Amygdala (tissue), 56 donors: Measurements from ENCODE around the gene PTPRC.

Experiments used
- DNase-seq, 56 donors: peaks; one replicate each; lab custom pipeline; 2025; lab: John Stamatoyannopoulos, UW

Gene PTPRC

GRCh38 chr1:198671136-198671535 is 32.3 kb downstream of the PTPRC start:
- no peak for DNase-seq

DNA sequence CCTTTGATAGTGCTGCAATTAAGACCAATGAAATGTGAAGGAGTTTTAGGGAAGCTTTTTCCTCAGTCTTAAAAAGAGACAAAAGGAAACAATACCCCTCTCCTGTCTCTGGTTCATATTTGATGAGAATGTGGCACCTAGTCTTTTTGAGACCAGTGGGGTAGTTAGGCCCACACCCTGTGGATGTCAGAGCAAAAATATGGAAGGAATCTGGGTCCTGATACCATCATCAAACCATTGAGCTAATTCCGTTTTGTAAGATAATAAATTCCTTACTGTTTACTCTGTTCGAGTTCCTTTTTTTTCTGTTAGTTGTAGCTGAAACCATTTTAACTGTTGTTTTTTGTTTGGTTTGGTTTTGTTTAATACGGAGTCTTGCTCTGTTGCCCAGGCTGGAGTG is 33.3 kb downstream of the PTPRC start:
- DNase-seq, result no peak

GRCh38 chr1:198674009-198674408 is 35.2 kb downstream of the PTPRC start:
- no peak for DNase-seq

- DNase-seq, result no peak
These were observed 37.4 kb downstream of the PTPRC start for GRCh38 chr1:198676253-198676652.

DNA sequence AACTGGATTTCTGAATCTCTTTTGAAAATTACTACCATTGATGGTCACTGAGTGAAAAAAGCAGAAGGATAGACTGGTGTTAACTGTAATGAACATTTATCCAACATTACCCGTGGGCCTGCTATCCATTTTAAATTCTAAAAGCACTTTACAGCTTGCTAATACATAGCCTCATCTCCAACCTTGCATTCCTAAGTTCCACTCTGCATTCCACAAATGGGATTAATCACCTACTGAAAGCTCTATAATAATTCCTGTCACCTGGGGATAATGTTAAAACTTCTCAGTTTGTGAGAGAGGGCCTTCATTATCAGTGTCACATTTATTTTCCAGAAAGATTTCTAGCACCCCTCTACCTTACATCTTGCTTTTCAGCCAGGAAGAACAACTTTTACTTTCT is 38.2 kb downstream of the PTPRC start:
- no peak for DNase-seq

- no peak for DNase-seq
These were observed 39.0 kb downstream of the PTPRC start for GRCh38 chr1:198677871-198678270.

DNA sequence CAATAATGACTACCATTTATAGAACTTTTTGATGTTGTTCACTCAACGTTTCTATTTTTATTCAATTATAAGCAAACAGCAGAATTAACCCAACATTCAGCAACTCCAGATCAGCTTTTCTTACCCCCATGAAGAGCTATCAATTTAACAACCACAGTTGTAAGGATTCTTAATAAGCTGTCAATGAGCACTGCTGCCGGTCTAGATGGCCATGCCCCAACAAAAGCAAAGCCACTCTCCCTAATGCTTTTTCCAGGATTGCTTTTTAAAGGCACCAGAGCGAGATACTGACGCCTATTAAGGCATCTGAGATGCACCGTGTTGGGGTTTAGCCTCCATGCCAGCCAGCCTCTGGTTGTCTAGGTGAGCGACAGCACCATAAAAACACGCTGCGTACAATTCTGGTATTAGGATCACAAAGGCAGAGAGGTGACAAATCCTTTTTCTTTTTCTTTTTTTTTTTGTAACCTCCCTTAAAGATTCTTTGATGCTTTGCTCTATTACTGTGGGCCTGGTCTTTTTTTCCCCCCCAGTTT is 39.5 kb downstream of the PTPRC start:
- no peak for DNase-seq

DNA sequence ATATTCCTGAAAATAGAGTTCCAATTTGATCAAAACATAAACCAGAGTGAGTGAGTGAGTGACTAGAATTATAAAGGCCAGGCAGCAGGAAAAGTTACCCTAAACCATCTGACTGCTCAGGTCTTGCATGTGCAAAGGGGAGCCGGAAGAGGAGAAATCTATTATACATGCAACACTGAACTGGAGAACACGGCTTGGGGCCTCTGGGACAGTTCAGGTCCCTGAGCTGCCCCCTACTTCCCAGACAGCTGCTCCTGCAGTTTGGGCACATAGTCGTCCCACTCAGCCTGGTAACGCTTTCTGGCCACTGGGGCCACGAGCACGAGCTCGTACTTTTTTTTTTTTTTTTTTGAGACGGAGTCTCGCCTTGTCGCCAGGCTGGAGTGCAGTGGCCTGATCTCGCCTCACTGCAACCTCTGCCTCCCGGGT is 40.1 kb downstream of the PTPRC start:
- DNase-seq, result no peak

DNA sequence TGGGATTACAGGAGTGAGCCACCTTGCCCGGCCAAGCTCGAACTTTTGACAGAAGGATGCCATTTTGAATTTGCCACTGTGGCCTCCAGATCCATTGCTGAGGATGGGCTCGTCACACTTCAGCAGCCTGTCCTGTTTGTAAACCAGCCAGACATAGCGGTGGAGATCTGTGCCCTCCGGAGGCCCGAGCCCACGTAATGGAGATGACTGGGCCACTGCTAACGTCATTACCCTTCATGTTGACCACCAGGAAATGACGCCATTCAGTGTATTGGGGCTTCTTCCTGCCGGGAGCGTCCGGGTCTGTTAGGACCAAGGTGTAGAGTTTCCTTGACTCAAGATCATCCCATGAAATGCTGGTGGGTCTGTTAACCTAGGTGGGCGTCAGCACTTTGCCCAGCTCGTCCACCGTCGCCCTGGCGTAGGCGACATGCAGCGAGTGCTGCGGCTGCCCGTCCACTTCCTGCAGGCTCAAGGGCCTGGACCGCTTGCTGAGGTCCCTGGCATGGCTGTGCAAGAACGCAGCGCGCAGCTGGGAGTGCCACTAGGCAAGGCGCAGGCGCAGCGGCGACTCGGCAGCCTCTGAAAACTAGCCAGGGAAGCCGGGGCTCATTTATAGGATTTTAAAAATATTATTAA is 40.8 kb downstream of the PTPRC start:
- no peak for DNase-seq

DNA sequence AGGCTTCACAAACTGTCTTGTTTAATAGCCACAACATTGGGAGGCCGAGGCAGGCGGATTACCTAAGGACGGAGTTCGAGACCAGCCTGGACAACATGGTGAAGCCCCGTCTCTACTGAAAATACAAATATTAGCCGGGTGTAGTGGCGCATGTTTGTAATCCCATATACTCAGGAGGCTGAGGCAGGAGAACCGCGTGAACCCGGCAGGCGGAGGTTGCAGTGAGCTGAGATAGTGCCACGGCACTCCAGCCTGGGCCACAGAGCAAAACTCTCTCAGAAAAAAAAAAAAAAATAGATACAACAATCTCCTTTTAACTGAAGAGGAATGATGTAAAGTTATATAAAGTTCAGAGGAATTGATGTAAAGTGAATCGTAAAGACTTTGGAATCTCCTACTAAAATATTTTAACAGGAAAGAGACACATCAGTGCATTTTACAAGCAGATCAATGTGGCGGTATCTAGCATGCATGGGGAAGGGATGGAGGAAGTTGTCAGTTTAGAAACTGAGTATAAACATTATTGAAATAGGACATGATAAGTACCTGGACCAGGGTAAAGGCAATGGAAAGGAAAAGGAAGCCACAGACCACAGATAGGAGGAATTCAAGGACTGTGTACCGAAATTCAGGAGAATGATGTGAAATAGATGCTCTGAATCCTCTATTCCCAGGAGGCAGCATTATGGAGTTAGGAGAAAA is 41.5 kb downstream of the PTPRC start:
- no peak for DNase-seq

DNA sequence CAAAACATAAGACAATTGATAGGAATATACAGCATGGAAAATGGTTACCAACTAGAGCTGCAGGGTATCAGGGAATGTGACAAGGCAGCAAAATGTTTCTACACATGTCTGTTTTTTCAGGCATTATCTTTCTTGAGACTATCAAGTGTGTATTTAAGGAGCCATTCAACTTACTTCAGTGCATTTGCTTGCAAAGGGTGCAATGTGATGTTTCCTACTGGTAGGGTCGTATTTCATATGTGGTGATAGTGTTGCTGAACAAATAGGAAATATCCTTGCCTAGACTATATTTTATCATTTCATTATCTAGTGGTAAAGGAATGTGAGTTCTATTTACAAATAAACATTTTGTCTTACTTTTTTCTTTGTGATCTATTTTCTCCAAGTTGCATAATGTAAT is 42.4 kb downstream of the PTPRC start:
- DNase-seq, result no peak

DNA sequence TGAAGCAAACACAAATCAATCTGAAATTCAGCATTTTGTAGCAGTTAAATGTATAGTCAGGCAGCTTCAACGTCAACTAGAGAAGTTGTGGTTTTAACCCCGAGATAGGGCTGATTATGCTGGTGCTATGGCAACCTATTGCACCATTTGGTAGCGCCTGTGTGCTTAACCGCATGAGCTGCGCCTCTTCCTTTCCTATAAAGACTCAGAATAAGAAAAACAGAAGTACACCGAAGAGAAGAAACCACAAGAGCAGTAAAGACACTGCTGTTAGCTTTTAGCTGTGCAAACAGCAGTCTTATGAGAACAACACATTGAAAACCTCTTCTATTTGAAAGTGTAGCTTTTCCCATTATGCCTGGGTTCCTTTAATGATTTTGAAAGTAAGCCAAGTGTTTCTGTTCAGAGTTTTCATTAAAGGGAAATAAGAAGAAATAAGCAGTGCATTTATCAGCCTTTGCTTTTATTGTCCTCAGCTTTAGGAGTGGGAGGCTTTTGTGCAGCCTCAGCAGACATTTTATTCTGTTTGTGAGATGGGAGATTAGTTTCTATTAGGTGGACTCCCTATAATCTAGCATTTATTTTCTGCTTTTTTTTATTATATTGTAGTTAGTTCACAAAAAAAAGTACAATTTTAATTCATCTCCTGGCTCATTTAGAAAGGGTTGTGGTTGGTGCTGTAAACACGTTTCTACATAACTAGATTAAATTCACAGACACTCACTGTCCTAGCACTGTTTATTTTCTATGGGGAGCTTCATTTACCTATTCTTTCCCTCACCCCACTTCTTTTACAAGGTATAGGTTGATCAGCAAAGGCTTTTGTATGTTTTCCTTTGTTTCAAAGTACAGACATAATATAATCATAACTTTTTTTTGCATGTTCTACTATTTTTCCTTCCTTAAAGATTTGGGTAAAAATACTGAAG is 43.3 kb downstream of the PTPRC start:
- DNase-seq, result peak in 25 of 56 donors; percentile 4 to 69 (median 13)

DNA sequence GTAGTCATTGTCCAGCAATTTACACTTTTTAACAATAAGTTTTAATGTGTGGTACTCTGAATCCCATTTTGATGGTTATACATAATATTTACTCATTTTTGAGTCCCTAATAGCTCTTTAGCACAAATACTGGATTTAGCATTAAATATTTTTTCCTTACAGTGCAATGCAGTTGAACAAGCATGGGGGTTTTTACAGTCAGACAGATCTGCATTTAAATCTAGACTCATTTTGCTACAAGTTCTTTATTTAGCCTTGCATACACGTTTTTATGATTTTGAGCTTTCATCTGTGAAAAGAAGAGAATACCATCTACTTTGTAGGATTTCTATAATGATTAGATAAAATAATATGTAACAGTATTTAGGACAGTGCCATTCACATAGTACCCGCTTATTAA is 44.0 kb downstream of the PTPRC start:
- DNase-seq, result no peak

DNA sequence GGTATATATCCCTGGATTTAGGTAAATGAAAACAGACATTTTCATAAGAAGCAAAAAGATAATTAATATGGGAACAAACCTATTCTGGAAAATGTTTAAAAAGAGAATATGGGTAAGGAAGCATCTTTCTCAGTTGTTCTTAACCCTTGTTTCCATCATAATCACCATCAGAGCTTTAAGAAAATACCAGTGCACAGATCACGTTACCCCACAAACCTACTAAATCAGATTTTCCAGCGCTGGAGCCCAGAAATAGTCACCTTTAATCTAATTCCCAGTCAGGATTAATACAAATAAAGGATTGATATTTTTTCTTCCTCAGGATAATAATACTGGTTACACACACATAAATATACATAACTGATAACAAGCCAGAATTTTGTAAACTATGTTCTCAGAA is 44.6 kb downstream of the PTPRC start:
- DNase-seq, result no peak

DNA sequence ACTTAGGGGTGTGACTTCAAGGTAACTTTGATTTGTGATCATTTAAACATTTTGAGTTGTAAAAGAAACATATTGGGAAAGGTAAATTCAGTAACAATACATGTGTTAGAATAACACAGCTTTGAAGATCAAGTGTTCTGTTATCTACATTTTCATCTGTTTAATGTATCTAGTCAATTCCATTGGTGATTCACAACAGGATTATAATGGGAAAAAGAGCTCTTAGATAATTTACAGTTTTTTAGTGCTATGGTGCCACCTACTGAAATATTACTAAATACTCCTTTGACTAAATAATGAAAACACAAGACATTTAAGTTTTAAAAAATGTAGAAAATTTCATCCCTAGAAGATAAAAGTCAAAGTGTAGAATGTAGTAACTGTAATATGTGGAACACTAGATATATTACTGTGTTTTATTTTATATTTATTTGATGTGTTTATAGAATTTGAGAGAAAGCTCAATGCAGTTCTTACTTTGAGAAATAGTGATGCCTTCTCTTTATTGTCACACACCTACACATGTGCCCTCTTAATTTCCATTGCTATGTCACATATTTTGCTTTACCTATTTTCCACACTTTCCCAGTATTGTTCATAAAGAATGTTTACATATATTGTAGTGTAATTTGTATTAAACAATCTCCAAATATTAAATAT is 47.4 kb downstream of the PTPRC start:
- no peak for DNase-seq

GRCh38 chr1:198687429-198687828 is 48.6 kb downstream of the PTPRC start:
- DNase-seq, result no peak

DNA sequence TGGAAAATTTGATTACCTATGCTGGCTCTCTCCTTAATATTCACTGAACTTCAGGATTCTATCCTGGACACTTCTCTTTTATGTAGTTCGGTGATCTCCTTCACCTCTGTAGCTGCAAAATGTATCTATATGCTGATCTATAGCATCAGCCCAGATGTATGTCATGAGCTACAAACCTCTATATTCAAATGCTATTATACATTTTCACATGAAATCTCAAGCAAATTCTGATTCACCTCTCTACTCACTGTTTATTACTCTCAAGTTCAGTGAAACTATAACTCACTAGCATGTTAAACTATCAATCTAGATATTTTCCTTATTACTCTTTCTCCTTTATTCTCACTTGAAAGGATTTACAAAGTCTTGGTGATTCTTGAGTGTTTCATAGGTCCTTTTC is 52.2 kb downstream of the PTPRC start:
- no peak for DNase-seq

DNA sequence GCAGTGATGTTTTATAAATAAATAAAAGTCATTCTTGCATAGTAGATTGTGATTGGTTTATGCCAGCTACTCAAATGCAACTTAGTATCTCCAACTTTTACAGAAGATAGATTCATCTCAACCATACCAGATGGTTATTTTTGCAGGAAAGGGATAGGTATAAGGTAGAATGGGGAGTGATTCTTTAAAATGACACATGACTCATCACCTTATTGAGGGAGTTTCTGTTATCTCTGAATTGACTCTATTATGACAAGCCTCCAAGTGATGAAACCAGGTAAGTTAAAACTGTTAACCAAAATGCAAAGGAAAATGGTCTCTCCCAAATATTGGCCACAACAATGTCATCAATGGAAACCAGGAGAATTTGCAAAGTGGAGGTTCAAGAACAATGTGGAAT is 54.5 kb downstream of the PTPRC start:
- DNase-seq, result no peak

- no peak for DNase-seq
These were observed 55.7 kb downstream of the PTPRC start for GRCh38 chr1:198694542-198694941.

- no peak for DNase-seq
These were observed 57.4 kb downstream of the PTPRC start for GRCh38 chr1:198696211-198696610.
